GM12865 (cell line): ENCODE measurements around the gene DIP2C.

Experiments
- DNase-seq: peaks from one replicate; pipeline ENCODE4 v3.0.0; 2010; ENCODE audit warnings: low read depth
- H3K4me3 ChIP-seq: 2 replicates; pipeline ENCODE4 v1.5.1; 2011; ENCODE audit warnings: mild to moderate bottlenecking, low read depth, low read length, control low read depth
- TF ChIP-seq, protein P1 (sequence below): IDR thresholded peaks from 2 replicates; pipeline ENCODE4 v1.5.1; 2011; ENCODE audit warnings: low read length, control low read depth, low read depth, inconsistent platforms; ENCODE audit not compliant: insufficient read depth; ENCODE audit errors: missing control alignments

The DIP2C gene

DNA sequence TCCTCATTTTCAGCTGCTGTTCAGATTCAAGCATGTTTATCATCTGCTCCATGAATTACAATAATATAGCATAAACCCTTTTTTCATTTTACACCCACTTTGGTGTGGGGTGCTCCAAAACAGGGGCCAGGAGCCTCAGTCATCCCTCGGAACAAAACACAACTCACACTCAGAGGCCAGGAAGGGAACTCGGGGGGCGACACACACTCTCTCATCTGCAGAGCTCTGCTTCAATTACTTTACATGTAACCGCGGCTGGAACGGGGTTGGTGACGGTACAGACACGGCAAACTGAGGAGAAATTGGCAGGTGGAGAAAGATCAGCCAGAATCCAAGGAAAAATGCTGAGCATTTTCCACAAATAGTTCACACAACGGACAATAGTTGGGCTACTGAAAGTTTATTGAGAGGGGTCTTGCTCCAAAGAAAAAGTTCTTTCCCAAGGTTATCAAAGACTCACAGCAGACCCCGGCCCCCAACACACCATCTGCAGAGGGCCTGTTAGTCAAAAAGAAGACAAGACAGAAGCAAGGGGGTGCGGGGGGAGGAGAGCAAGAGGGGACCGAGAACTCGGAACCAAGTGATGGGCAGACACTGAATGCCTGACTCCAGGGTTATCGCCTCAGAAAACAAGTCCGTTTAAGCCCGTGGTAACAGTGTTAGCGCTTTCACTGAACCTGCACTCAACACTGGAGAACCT is 20.5 kb downstream of the DIP2C start:
- DNase-seq = no peak
- TF ChIP-seq, protein P1, sequence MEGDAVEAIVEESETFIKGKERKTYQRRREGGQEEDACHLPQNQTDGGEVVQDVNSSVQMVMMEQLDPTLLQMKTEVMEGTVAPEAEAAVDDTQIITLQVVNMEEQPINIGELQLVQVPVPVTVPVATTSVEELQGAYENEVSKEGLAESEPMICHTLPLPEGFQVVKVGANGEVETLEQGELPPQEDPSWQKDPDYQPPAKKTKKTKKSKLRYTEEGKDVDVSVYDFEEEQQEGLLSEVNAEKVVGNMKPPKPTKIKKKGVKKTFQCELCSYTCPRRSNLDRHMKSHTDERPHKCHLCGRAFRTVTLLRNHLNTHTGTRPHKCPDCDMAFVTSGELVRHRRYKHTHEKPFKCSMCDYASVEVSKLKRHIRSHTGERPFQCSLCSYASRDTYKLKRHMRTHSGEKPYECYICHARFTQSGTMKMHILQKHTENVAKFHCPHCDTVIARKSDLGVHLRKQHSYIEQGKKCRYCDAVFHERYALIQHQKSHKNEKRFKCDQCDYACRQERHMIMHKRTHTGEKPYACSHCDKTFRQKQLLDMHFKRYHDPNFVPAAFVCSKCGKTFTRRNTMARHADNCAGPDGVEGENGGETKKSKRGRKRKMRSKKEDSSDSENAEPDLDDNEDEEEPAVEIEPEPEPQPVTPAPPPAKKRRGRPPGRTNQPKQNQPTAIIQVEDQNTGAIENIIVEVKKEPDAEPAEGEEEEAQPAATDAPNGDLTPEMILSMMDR = no peak
- no peak overlapping the region for H3K4me3 ChIP-seq

GRCh38 chr10:667602-668143 is 21.8 kb downstream of the DIP2C start:
- TF ChIP-seq, protein P1 = no peak
- DNase-seq = no peak
- no peak overlapping the region for H3K4me3 ChIP-seq

DNA sequence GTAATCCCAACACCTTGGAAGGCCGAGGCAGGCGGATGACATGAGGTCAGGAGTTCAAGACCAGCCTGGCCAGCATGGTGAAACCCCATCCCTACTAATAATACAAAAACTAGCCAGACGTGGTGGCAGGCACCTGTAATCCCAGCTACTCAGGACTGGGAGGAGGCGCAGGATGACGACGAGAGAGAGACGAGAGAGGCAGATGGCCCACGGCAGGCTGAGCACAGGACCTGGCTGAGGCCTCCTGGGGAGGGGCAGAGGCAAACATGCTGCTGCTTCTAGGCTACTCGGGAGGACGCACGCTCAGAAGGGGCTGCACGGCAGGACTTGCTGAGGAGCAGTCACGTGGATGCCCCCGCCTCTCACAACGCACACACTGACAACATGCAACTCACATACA is 22.4 kb downstream of the DIP2C start:
- no peak overlapping the region for H3K4me3 ChIP-seq
- DNase-seq = no peak
- TF ChIP-seq, protein P1 = no peak

- no peak for DNase-seq
- TF ChIP-seq, protein P1 = no peak
- H3K4me3 ChIP-seq = no peak overlapping the region
Measured at GRCh38 chr10:666237-667012, 23.0 kb downstream of the DIP2C start.

- TF ChIP-seq, protein P1 = no peak
- no peak for DNase-seq
- no peak overlapping the region for H3K4me3 ChIP-seq
Measured at GRCh38 chr10:665579-666091, 23.8 kb downstream of the DIP2C start.

DNA sequence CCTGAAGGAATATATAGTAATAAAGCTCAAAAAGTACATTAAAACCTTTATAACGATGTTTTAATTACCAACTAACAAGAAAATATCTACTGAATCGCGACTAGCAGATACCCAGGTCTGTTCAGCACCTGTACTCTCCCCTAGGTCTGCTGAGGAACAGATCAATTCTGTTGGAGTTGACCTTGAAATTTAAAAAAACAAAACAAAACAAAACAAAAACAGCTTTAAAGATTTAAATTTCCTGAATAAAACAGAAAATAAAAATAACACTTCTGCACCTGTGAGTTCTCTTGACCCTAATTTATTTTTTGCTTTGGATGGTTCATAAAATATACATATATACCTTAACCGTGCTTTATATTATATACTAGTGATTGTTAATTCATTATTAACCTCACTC is 24.6 kb downstream of the DIP2C start:
- TF ChIP-seq, protein P1 = no peak
- no peak overlapping the region for H3K4me3 ChIP-seq
- no peak for DNase-seq
